Fibroblast of lung (primary cell): ENCODE results near the gene ETV1. TPM values are rescaled to one million over a fixed set of nuclear protein-coding genes. Genes with fewer than 3 reads are reported as not detected.

ENCODE experiments used
- DNase-seq, 2 donors: peaks; one replicate each; pipeline versions ENCODE4 v3.0.0 to v3.0.0-alpha.2; 2010; ENCODE audit warnings: low read depth in 2 of 2
- H2AFZ ChIP-seq: 2 replicates; pipeline ENCODE4 v1.5.1; 2012; ENCODE audit warnings: low read length, control low read depth, inconsistent platforms
- H3K27ac ChIP-seq: 2 replicates; pipeline ENCODE4 v1.5.1; 2011; ENCODE audit warnings: low read length, control low read depth; ENCODE audit not compliant: insufficient read depth
- H3K27me3 ChIP-seq: 2 replicates; pipeline ENCODE4 v1.5.1; 2011; ENCODE audit warnings: mild to moderate bottlenecking, low read length; ENCODE audit not compliant: control insufficient read depth, insufficient read depth
- H3K36me3 ChIP-seq: 2 replicates; pipeline ENCODE4 v1.5.1; 2011; ENCODE audit warnings: low read length; ENCODE audit not compliant: control insufficient read depth, insufficient read depth
- H3K4me1 ChIP-seq: 2 replicates; pipeline ENCODE4 v1.5.1; 2011; ENCODE audit warnings: low read length; ENCODE audit not compliant: control insufficient read depth, insufficient read depth; ENCODE audit errors: extremely low read depth
- H3K4me2 ChIP-seq: 2 replicates; pipeline ENCODE4 v1.5.1; 2011; ENCODE audit warnings: low read length, control low read depth; ENCODE audit not compliant: insufficient read depth; ENCODE audit errors: extremely low read depth
- H3K4me3 ChIP-seq, 4 experiments: fragments of 200-600 bp in 1 of 4; sonication (generic) in 1 of 4; replicated peaks in 1 of 4; 2 replicates each; pipeline ENCODE4 v1.5.1; 2011 to 2016; ENCODE audit warnings: low read length in 4 of 4, low read depth in 3 of 4, mild to moderate bottlenecking in 3 of 4, control low read depth in 2 of 4, inconsistent platforms in 1 of 4, mixed read lengths in 1 of 4; ENCODE audit not compliant: insufficient read depth in 1 of 4; ENCODE audit errors: control extremely low read depth in 1 of 4
- H3K79me2 ChIP-seq: 2 replicates; pipeline ENCODE4 v1.5.1; 2012; ENCODE audit warnings: mild to moderate bottlenecking, low read length, inconsistent platforms; ENCODE audit not compliant: control insufficient read depth, insufficient read depth
- H3K9ac ChIP-seq: 2 replicates; pipeline ENCODE4 v1.5.1; 2011; ENCODE audit warnings: mild to moderate bottlenecking, low read length, control low read depth; ENCODE audit not compliant: insufficient read depth
- H3K9me3 ChIP-seq: 2 replicates; pipeline ENCODE4 v1.5.1; 2012; ENCODE audit warnings: low read depth, low read length; ENCODE audit not compliant: control insufficient read depth, insufficient read depth
- H4K20me1 ChIP-seq: 2 replicates; pipeline ENCODE4 v1.5.1; 2011; ENCODE audit warnings: low read length; ENCODE audit not compliant: control insufficient read depth, insufficient read depth; ENCODE audit errors: extremely low read depth
- EZH2 ChIP-seq: IDR thresholded peaks from 2 replicates; pipeline ENCODE4 v1.5.1; 2012; ENCODE audit warnings: low read length, control low read depth, mild to moderate bottlenecking; ENCODE audit errors: missing control alignments
- polyA plus RNA-seq, 2 donors: library from polyadenylated mRNA; depleted of rRNA in 1 of 2; stranded (reverse) in 1 of 2; unstranded in 1 of 2; fragments of >200 nt; gene quantifications; 2 replicates each; pipeline ENCODE4 v1.2.1, GENCODE V29; 2011 to 2012; ENCODE audit warnings: missing spikeins in 1 of 2
- total RNA-seq: library from RNA; depleted of rRNA; stranded (reverse); fragments of >200 nt; gene quantifications from 2 replicates; pipeline ENCODE4 v1.2.1, GENCODE V29; 2014
- TF ChIP-seq, protein P1 (sequence below), 2 donors: IDR thresholded peaks in 1 of 2; conservative IDR thresholded peaks in 1 of 2; 1 replicate in 1 of 2; 2 replicates in 1 of 2; pipeline ENCODE4 v1.5.1; 2011 to 2012; ENCODE audit warnings: low read length in 2 of 2, control low read depth in 1 of 2, inconsistent platforms in 1 of 2, low read depth in 1 of 2, mild to moderate bottlenecking in 1 of 2

Gene ETV1
- total and polyA plus RNA-seq, 2 donors (not counting 1 experiment from before 2014, with no cell fraction given), result 13.3 to 26.4 TPM

- no peak for DNase-seq
- no peak overlapping the region for H3K4me2 ChIP-seq
- no peaks in the 10 kb centered on the region for H3K36me3 ChIP-seq
- H2AFZ ChIP-seq, result no peak overlapping the region
- TF ChIP-seq EZH2, result no peak
- TF ChIP-seq, protein P1, sequence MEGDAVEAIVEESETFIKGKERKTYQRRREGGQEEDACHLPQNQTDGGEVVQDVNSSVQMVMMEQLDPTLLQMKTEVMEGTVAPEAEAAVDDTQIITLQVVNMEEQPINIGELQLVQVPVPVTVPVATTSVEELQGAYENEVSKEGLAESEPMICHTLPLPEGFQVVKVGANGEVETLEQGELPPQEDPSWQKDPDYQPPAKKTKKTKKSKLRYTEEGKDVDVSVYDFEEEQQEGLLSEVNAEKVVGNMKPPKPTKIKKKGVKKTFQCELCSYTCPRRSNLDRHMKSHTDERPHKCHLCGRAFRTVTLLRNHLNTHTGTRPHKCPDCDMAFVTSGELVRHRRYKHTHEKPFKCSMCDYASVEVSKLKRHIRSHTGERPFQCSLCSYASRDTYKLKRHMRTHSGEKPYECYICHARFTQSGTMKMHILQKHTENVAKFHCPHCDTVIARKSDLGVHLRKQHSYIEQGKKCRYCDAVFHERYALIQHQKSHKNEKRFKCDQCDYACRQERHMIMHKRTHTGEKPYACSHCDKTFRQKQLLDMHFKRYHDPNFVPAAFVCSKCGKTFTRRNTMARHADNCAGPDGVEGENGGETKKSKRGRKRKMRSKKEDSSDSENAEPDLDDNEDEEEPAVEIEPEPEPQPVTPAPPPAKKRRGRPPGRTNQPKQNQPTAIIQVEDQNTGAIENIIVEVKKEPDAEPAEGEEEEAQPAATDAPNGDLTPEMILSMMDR (conservative IDR thresholded peaks at IDR 0.05 in 1 of 2, IDR thresholded peaks at IDR 0.05 in 1 of 2; ENCODE audit: low read depth in 1 of 2, low read length in 2 of 2), result no peak
- no peaks in the 10 kb centered on the region for H3K9me3 ChIP-seq
- no peaks in the 10 kb centered on the region for H3K27me3 ChIP-seq
- no peak overlapping the region for H3K27ac ChIP-seq
- no peaks in the 10 kb centered on the region for H3K79me2 ChIP-seq
- H3K9ac ChIP-seq, result no peak overlapping the region
- H4K20me1 ChIP-seq, result no peaks in the 10 kb centered on the region
- no peak overlapping the region for H3K4me3 ChIP-seq
- no peaks in the 10 kb centered on the region for H3K4me1 ChIP-seq
Observed at GRCh38 chr7:14009453-14010418, 20.3 kb upstream of the ETV1 start.

DNA sequence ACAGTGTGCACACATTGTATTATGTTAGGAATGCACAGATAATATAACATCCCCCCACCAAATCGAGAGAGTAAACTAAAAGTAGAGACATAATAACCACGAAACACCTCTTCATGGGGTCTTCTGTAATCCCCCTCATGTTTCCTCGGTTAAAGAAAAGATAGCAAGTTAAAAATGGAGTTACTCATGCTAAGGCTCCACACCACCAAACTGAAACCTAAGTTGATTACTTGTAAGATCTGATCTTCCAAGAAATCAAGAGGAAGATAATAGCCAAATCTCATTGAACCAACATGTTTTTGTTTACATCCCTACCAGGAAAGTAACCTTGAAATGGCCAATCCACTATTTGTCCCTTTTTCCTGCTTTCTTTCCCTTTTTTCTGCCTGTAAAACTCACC lies 11.7 kb upstream of the ETV1 start:
- no peaks in the 10 kb centered on the region for H4K20me1 ChIP-seq
- no peak for DNase-seq
- H3K9ac ChIP-seq, result no peak overlapping the region
- H3K27ac ChIP-seq, result no peak overlapping the region
- no peak overlapping the region for H2AFZ ChIP-seq
- H3K79me2 ChIP-seq, result no peaks in the 10 kb centered on the region
- H3K4me1 ChIP-seq, result no peaks in the 10 kb centered on the region
- H3K36me3 ChIP-seq, result no peaks in the 10 kb centered on the region
- no peak overlapping the region for H3K4me2 ChIP-seq
- no peaks in the 10 kb centered on the region for H3K9me3 ChIP-seq
- TF ChIP-seq EZH2, result no peak
- TF ChIP-seq, protein P1 (conservative IDR thresholded peaks at IDR 0.05 in 1 of 2, IDR thresholded peaks at IDR 0.05 in 1 of 2; ENCODE audit: low read depth in 1 of 2, low read length in 2 of 2), result no peak
- no peaks in the 10 kb centered on the region for H3K27me3 ChIP-seq
- no peak overlapping the region for H3K4me3 ChIP-seq

DNA sequence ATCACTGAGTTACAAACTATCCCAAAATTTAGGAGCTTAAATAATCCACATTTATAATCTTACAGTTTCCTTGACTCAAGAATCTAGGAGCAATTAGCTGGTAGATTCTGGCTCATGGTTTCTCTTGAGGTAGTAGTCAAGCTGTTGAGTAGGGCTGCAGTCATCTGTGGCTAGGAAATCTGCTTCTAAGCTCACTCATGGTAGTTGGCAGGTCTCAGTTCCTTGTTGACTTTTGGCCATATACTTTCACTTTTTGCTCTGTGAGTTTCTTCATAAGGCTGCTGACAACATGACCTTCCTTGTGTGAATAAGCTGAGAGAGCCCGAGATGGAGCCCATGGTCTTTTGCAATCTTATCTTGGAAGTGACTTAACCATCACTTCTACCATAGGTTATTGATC lies 10.8 kb upstream of the ETV1 start:
- H3K4me2 ChIP-seq, result no peak overlapping the region
- TF ChIP-seq EZH2, result no peak
- TF ChIP-seq, protein P1 (conservative IDR thresholded peaks at IDR 0.05 in 1 of 2, IDR thresholded peaks at IDR 0.05 in 1 of 2; ENCODE audit: low read depth in 1 of 2, low read length in 2 of 2), result no peak
- no peak for DNase-seq
- no peak overlapping the region for H3K4me3 ChIP-seq
- H2AFZ ChIP-seq, result no peak overlapping the region
- H3K27me3 ChIP-seq, result no peaks in the 10 kb centered on the region
- no peaks in the 10 kb centered on the region for H3K36me3 ChIP-seq
- H3K9ac ChIP-seq, result no peak overlapping the region
- H3K9me3 ChIP-seq, result no peaks in the 10 kb centered on the region
- no peak overlapping the region for H3K27ac ChIP-seq
- no peaks in the 10 kb centered on the region for H3K4me1 ChIP-seq
- no peaks in the 10 kb centered on the region for H3K79me2 ChIP-seq
- no peaks in the 10 kb centered on the region for H4K20me1 ChIP-seq
